Gastrocnemius medialis (tissue), 4 donors: ENCODE results near the gene LGALS7.

Experiments used
- POLR2A ChIP-seq, 2 donors: fragments of 450-650 bp; IDR thresholded peaks; one replicate each; pipeline ENCODE4 v1.6.1; 2017; ENCODE audit warnings: antibody characterized with exemption in 2 of 2, mild to moderate bottlenecking in 2 of 2, moderate library complexity in 2 of 2
- TF ChIP-seq, protein P1 (sequence below), 5 experiments: fragments of 450-650 bp in 3 of 5; fragments of 200-600 bp in 2 of 5; sonication (generic) in 2 of 5; IDR thresholded peaks in 4 of 5; conservative IDR thresholded peaks in 1 of 5; 1 replicate in 4 of 5; 2 replicates in 1 of 5; pipeline ENCODE4 v1.5.1; 2016 to 2019; ENCODE audit warnings: antibody characterized with exemption in 5 of 5, mild to moderate bottlenecking in 3 of 5, moderate library complexity in 3 of 5

DNA sequence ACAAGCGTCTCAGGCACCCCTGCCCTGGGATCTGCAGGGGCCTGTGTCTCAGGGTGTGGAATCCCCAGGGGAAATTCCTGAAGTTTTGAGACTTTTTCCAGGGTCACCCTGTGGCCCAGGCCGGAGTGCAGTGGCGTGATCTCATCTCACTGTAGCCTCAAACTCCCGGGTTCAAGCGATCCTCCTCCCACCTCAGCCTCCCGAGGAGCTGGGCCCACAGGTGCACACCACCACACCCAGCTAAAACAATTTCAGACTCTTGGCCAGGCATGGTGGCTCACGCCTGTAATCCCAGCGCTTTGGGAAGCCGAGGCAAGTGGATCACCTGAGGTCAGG is 33.1 kb downstream of the LGALS7 start:
- TF ChIP-seq, protein P1, sequence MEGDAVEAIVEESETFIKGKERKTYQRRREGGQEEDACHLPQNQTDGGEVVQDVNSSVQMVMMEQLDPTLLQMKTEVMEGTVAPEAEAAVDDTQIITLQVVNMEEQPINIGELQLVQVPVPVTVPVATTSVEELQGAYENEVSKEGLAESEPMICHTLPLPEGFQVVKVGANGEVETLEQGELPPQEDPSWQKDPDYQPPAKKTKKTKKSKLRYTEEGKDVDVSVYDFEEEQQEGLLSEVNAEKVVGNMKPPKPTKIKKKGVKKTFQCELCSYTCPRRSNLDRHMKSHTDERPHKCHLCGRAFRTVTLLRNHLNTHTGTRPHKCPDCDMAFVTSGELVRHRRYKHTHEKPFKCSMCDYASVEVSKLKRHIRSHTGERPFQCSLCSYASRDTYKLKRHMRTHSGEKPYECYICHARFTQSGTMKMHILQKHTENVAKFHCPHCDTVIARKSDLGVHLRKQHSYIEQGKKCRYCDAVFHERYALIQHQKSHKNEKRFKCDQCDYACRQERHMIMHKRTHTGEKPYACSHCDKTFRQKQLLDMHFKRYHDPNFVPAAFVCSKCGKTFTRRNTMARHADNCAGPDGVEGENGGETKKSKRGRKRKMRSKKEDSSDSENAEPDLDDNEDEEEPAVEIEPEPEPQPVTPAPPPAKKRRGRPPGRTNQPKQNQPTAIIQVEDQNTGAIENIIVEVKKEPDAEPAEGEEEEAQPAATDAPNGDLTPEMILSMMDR (IDR thresholded peaks at IDR 0.05 in 4 of 5, conservative IDR thresholded peaks at IDR 0.05 in 1 of 5): no peak
- no peak for TF ChIP-seq POLR2A (IDR thresholded peaks at IDR 0.05)
